ENCODE results near the gene TMED4.
A peak's percentile ranks its signal among the peaks of the same experiment; 100 is the strongest.

TMED4 gene

DNA sequence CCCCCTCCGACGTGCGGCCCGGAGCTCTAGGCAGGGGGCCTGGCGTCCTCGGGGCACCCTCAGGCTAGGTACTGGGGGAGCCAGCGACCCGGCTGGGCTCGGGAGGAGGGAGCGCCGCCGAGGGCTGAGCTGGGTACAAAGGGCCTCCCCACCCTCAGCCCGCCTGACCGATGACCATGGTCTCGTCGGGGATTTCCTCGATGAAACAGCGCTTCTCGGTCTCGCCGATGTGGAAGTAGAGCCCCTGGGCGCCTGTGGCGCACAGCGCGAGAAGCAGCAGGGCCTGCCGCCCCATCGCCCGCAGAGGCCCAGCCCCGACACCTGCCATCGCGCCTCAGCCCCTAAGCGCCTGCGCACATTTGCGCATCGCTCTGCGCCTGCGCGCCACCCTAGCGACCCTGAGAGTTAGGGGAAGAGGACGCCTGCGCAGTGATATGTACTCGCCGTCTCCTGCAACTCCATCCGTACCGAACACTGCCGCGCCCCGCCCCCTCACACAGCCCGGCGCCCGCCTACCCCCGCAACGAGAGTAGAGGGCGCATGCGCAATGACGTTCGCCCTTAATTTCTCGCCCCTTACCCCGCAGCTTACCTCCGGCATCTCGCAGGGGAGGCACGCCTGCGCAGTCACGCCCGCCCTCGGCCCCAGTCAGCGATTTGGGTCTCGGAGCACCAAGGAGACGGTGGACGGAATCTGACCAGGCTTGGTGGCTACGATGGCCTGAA is at the start of gene TMED4:
TMED4 (minus strand) TSS at position 353 of the 725 bp plus-strand sequence; CDS start at position 328, 25 bp downstream.
- no peak for TF ChIP-seq CTCF (conservative IDR thresholded peaks at IDR 0.05; ENCODE audit: low read depth, low read length)
- DNase-seq (ENCODE audit: low read depth), result peak; percentile 99
- peak within 1 kb of the TSS; percentile 89 for H3K4me3 ChIP-seq (ENCODE audit: low read depth, low read length)

DNA sequence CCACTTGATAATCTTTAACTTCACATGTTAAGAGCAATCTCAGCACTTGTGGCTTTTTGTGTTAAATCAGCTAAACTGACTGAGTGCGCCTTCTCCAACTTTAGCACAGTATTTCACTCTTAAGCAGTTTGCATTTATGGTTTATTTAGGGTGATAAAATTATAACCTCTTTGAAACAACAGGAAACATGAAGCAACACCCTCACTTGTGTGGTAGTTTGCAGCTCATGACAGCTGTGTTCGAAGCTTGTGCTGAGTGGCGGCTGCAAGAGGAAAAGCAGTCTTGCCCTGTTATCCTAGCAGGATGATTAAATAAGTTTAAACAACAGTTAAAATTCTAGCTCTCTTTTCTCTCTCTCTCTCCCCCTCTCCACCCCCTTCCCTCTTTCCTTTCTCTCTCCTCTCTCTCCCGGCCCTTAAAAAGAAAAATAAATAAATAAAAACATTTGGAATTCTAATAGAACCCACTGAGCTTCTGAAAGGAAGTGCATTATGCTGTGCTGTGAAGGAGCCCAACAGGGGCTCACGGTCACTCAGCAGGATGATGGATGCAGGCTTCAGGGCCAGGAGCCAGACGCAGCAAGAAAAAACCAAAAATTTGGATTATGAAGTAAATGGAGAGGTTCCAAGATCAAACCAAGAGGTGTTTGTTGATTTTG is 49.6 kb upstream of the TMED4 start:
- peak; percentile 73 for DNase-seq (ENCODE audit: low read depth)
- TF ChIP-seq CTCF (conservative IDR thresholded peaks at IDR 0.05; ENCODE audit: low read depth, low read length), result no peak
- no peak overlapping the region for H3K4me3 ChIP-seq (ENCODE audit: low read depth, low read length)

DNA sequence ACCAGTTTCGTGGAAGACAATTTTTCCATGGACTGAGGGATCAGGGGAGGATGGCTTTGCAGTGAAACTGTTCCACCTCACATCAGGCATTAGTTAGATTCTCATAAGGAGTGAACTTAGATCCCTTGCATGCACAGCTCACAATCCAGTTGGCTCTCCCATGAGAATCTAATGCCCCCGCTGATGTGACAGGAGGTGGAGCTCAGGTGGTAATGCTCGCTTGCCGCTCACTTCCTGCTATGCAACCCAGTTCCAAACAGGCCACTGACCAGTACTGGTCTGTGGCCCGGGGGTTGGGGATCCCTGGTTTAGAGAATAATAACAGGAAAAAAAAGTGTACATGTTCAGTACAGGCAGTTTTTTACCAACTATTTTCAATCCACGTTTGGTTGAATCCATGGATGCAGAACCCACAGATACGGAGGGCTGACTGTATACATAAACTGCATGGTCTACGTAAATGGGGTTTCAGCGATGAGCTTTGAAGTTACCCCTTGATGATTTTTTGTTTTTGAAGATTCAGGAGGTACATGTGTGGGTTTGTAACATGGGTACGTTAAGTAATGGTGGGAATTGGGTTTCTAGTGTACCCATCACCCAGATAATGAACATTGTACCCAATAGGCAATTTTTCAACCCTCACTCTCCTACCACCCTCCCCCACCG is 48.9 kb upstream of the TMED4 start:
- no peak overlapping the region for H3K4me3 ChIP-seq (ENCODE audit: low read depth, low read length)
- no peak for TF ChIP-seq CTCF (conservative IDR thresholded peaks at IDR 0.05; ENCODE audit: low read depth, low read length)
- DNase-seq (ENCODE audit: low read depth), result no peak

DNA sequence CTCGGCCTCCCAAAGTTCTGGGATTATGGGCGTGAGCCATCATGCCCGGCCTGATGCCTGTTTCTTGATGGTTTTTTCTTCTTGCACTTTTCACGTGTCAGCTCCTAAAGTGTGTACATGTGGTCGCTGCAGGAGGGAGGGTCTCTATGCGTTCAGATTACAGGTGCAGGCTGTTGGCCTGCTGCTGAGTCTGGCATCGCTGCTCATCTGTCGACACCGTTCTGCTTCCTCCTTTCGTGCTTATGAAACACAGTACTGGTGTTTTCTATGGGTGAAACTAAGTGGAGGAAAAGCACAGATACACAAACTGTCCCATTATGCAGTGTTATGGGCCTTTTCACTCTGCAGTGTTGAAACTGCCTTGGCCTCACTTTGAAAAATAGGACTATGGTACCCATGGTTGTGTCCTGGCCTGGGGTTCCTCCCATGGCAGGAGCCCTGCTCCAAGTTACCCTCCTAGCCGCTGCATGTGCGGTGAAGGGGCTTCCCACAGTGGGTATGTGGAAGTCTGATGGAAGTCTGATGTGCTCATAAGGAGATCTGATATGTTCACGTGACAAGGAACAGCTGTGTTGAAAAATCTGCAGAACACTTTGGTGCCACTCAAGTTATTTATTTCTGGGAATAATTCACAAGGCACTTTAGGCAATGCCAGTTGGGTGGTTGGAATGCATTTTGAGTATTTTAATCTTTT is 47.9 kb upstream of the TMED4 start:
- no peak overlapping the region for H3K4me3 ChIP-seq (ENCODE audit: low read depth, low read length)
- no peak for DNase-seq (ENCODE audit: low read depth)
- TF ChIP-seq CTCF (conservative IDR thresholded peaks at IDR 0.05; ENCODE audit: low read depth, low read length), result no peak

DNA sequence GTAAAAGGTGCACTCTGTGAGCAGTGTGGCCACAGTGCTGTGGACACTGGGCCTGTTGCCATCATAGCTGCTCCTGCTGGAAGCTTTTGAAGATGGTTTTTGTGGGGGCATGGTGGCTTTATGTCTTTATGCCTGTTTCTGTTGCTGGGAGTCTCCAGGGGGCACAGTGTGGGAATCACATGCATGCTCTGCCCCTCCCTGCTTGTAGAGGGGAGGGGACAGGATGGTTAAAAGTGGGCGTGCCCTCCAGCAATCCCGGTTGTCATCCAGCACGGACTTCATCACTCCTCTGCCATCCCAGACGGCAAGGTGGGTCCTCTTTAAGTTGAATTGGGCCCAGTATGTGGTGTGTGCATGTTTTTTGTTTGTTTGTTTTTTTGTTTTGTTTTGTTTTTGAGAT is 44.6 kb upstream of the TMED4 start:
- DNase-seq (ENCODE audit: low read depth), result no peak
- H3K4me3 ChIP-seq (ENCODE audit: low read depth, low read length), result no peak overlapping the region
- no peak for TF ChIP-seq CTCF (conservative IDR thresholded peaks at IDR 0.05; ENCODE audit: low read depth, low read length)

- DNase-seq (ENCODE audit: low read depth), result no peak
- TF ChIP-seq CTCF (conservative IDR thresholded peaks at IDR 0.05; ENCODE audit: low read depth, low read length), result no peak
- H3K4me3 ChIP-seq (ENCODE audit: low read depth, low read length), result no peak overlapping the region
Observed at GRCh38 chr7:44625526-44626471, 43.8 kb upstream of the TMED4 start.

Data from choroid plexus epithelial cell (primary cell).